HG03175 (cell line): ENCODE results near the gene EIF2B5.

Experiments
- ATAC-seq: cut with Tn5 transposase; IDR thresholded peaks from one replicate; pipeline ENCODE4 v1.9.1; 2021; ENCODE audit warnings: mild to moderate bottlenecking, moderate library complexity; ENCODE audit not compliant: unreplicated experiment

EIF2B5 gene

GRCh38 chr3:184172681-184173373 lies 37.7 kb downstream of the EIF2B5 start:
- no peak for ATAC-seq

- no peak for ATAC-seq
Measured at GRCh38 chr3:184173374-184173722, 38.2 kb downstream of the EIF2B5 start.

- peak; percentile 2 for ATAC-seq
Measured at GRCh38 chr3:184174284-184174645, 39.1 kb downstream of the EIF2B5 start.

GRCh38 chr3:184174646-184175492 lies 39.7 kb downstream of the EIF2B5 start, which contains the start of gene AP2M1:
Gene AP2M1, plus strand, starts transcription at chr3:184174855. Its CDS starts 2,139 bp downstream, at chr3:184176994.
- peak; percentile 98 for ATAC-seq

GRCh38 chr3:184175506-184175905 lies 40.3 kb downstream of the EIF2B5 start:
- no peak for ATAC-seq

GRCh38 chr3:184175981-184176376 lies 40.8 kb downstream of the EIF2B5 start:
- ATAC-seq: no peak

GRCh38 chr3:184176377-184177330 lies 41.5 kb downstream of the EIF2B5 start:
- no peak for ATAC-seq

GRCh38 chr3:184177331-184177731 lies 42.2 kb downstream of the EIF2B5 start:
- ATAC-seq: no peak

- no peak for ATAC-seq
Measured at GRCh38 chr3:184177767-184178306, 42.7 kb downstream of the EIF2B5 start.

- no peak for ATAC-seq
Measured at GRCh38 chr3:184178521-184179138, 43.5 kb downstream of the EIF2B5 start.

GRCh38 chr3:184180165-184180564 lies 45.0 kb downstream of the EIF2B5 start:
- no peak for ATAC-seq

- no peak for ATAC-seq
Measured at GRCh38 chr3:184181596-184181995, 46.4 kb downstream of the EIF2B5 start.

- no peak for ATAC-seq
Measured at GRCh38 chr3:184183679-184184078, 48.5 kb downstream of the EIF2B5 start.

GRCh38 chr3:184184546-184185230 lies 49.5 kb downstream of the EIF2B5 start:
- no peak for ATAC-seq

GRCh38 chr3:184185461-184186183 lies 50.5 kb downstream of the EIF2B5 start:
- ATAC-seq: peak; percentile 91

- ATAC-seq: peak; percentile 34
Measured at GRCh38 chr3:184186184-184186901, 51.2 kb downstream of the EIF2B5 start, which contains the start of gene ABCF3. Gene ABCF3, plus strand, starts transcription at chr3:184186199. Its CDS starts 9 bp downstream, at chr3:184186208.

- ATAC-seq: no peak
Measured at GRCh38 chr3:184186902-184187207, 51.7 kb downstream of the EIF2B5 start.

- ATAC-seq: no peak
Measured at GRCh38 chr3:184188080-184188479, 52.9 kb downstream of the EIF2B5 start.

- ATAC-seq: no peak
Measured at GRCh38 chr3:184189421-184189820, 54.3 kb downstream of the EIF2B5 start.
